IMR-90 (cell line): ENCODE results near the gene NDUFS3. TPM values are rescaled to one million over a fixed set of nuclear protein-coding genes. Genes with fewer than 3 reads are reported as not detected.

Experiments
- ATAC-seq: fragments of 200-7000 bp; cut with Tn5 transposase; 2 replicates; pipeline ENCODE4 v1.9.1; 2020; ENCODE audit warnings: low read depth, mild to moderate bottlenecking, moderate library complexity
- BruUV-seq: library from RNA; stranded (reverse); fragments of 400-500 nt; replicated peaks from 2 replicates; lab custom pipeline; 2021; lab: Mats Ljungman, UMichigan
- CTCF ChIA-PET: fragments of 300-600 bp; formaldehyde crosslinking; extraction: SDS; loops from one replicate; lab custom pipeline; 2021; ENCODE audit warnings: antibody characterized with exemption; lab: Yijun Ruan, JAX
- POLR2A ChIA-PET: fragments of 300-600 bp; sonication (Branson Sonifier 250); formaldehyde crosslinking; loops from one replicate; lab custom pipeline; 2022; ENCODE audit warnings: antibody characterized with exemption; ENCODE audit not compliant: unreplicated experiment; lab: Charles Lee
- DNase-seq: peaks from one replicate; pipeline ENCODE4 v3.0.0; 2013
- H2AFZ ChIP-seq: replicated peaks from 2 replicates; pipeline ENCODE3; 2013; ENCODE audit warnings: low read length, mild to moderate bottlenecking; ENCODE audit not compliant: poor library complexity
- H2AK5ac ChIP-seq: 2 replicates; pipeline ENCODE4 v1.6.1; 2013; ENCODE audit warnings: low read depth, low read length, inconsistent platforms
- H2AK9ac ChIP-seq: replicated peaks from 2 replicates; pipeline ENCODE3; 2013; ENCODE audit warnings: mild to moderate bottlenecking, low read depth, low read length, moderate library complexity; ENCODE audit not compliant: poor library complexity
- H2BK120ac ChIP-seq: 2 replicates; pipeline ENCODE4 v1.6.1; 2013; ENCODE audit warnings: low read depth, low read length, inconsistent platforms
- H2BK15ac ChIP-seq: 3 replicates; pipeline ENCODE4 v1.6.1; 2013; ENCODE audit warnings: low read depth, low read length, inconsistent platforms
- H2BK20ac ChIP-seq: 2 replicates; pipeline ENCODE4 v1.6.1; 2013; ENCODE audit warnings: low read depth, mild to moderate bottlenecking, inconsistent platforms, low read length, moderate library complexity
- H2BK5ac ChIP-seq: 2 replicates; pipeline ENCODE4 v1.6.1; 2013; ENCODE audit warnings: mild to moderate bottlenecking, low read depth, low read length, inconsistent platforms; ENCODE audit not compliant: poor library complexity, severe bottlenecking
- H3K14ac ChIP-seq: replicated peaks from 2 replicates; pipeline ENCODE4 v1.6.1; 2013; ENCODE audit warnings: low read depth, low read length, inconsistent platforms
- H3K18ac ChIP-seq: 2 replicates; pipeline ENCODE4 v1.6.1; 2013; ENCODE audit warnings: low read depth, low read length, control low read depth
- H3K23ac ChIP-seq: 2 replicates; pipeline ENCODE4 v1.6.1; 2013; ENCODE audit warnings: low read depth, low read length, inconsistent platforms
- H3K27ac ChIP-seq: 2 replicates; pipeline ENCODE4 v1.5.1; 2013; ENCODE audit warnings: mild to moderate bottlenecking, control low read depth, low read length; ENCODE audit not compliant: insufficient read depth
- H3K27me3 ChIP-seq: 2 replicates; pipeline ENCODE4 v1.6.1; 2013; ENCODE audit warnings: low read length; ENCODE audit not compliant: control insufficient read depth, insufficient read depth
- H3K36me3 ChIP-seq: 2 replicates; pipeline ENCODE4 v1.6.1; 2013; ENCODE audit warnings: low read length, mixed read lengths; ENCODE audit not compliant: control insufficient read depth, insufficient read depth
- H3K4ac ChIP-seq: 2 replicates; pipeline ENCODE4 v1.6.1; 2013; ENCODE audit warnings: low read depth, low read length, inconsistent platforms
- H3K4me1 ChIP-seq: 2 replicates; pipeline ENCODE4 v1.6.1; 2013; ENCODE audit warnings: low read length, mixed read lengths; ENCODE audit not compliant: control insufficient read depth, insufficient read depth
- H3K4me2 ChIP-seq: 2 replicates; pipeline ENCODE4 v1.6.1; 2013; ENCODE audit warnings: low read depth, mild to moderate bottlenecking, control low read depth, low read length, moderate library complexity
- H3K4me3 ChIP-seq: 2 replicates; pipeline ENCODE4 v1.5.1; 2013; ENCODE audit warnings: low read depth, mild to moderate bottlenecking, control low read depth, low read length, moderate library complexity; ENCODE audit not compliant: insufficient read depth
- H3K56ac ChIP-seq: 2 replicates; pipeline ENCODE4 v1.6.1; 2013; ENCODE audit warnings: low read length, inconsistent platforms; ENCODE audit not compliant: insufficient read depth; ENCODE audit errors: extremely low read depth
- H3K79me1 ChIP-seq, 2 experiments: 2 replicates each; pipeline ENCODE4 v1.6.1; 2013; ENCODE audit warnings: low read length in 2 of 2, inconsistent platforms in 1 of 2, low read depth in 1 of 2
- H3K9ac ChIP-seq: 2 replicates; pipeline ENCODE4 v1.6.1; 2013; ENCODE audit warnings: low read depth, low read length, control low read depth
- H3K9me1 ChIP-seq: 2 replicates; pipeline ENCODE4 v1.6.1; 2013; ENCODE audit warnings: low read length, inconsistent platforms; ENCODE audit not compliant: insufficient read depth
- H3K9me3 ChIP-seq: 2 replicates; pipeline ENCODE4 v1.6.1; 2013; ENCODE audit warnings: low read length; ENCODE audit not compliant: control insufficient read depth, insufficient read depth
- H4K20me1 ChIP-seq: 2 replicates; pipeline ENCODE4 v1.6.1; 2013; ENCODE audit warnings: low read length, inconsistent platforms; ENCODE audit not compliant: insufficient read depth
- H4K5ac ChIP-seq: 2 replicates; pipeline ENCODE4 v1.6.1; 2013; ENCODE audit warnings: mild to moderate bottlenecking, low read depth, low read length, control low read depth
- H4K8ac ChIP-seq, 2 experiments: 2 replicates each; pipeline ENCODE4 v1.6.1; 2013; ENCODE audit warnings: low read depth in 2 of 2, low read length in 2 of 2, control low read depth in 1 of 2, inconsistent platforms in 1 of 2
- H4K91ac ChIP-seq: 2 replicates; pipeline ENCODE4 v1.6.1; 2013; ENCODE audit warnings: low read depth, low read length, inconsistent platforms; ENCODE audit not compliant: insufficient read depth
- BHLHE40 ChIP-seq: fragments of 150-350 bp; IDR thresholded peaks from 2 replicates; pipeline ENCODE4 v1.6.1; 2016; ENCODE audit warnings: mild to moderate bottlenecking, low read depth, low read length
- CEBPB ChIP-seq: IDR thresholded peaks from 2 replicates; pipeline ENCODE4 v1.6.1; 2012; ENCODE audit warnings: low read depth, low read length, improper control_type of control experiment
- CHD1 ChIP-seq: IDR thresholded peaks from 2 replicates; pipeline ENCODE4 v1.6.1; 2012; ENCODE audit warnings: low read depth, low read length, improper control_type of control experiment
- MAFK ChIP-seq: IDR thresholded peaks from 2 replicates; pipeline ENCODE4 v1.6.1; 2012; ENCODE audit warnings: low read depth, low read length, improper control_type of control experiment
- MAZ ChIP-seq: IDR thresholded peaks from 2 replicates; pipeline ENCODE4 v1.6.1; 2012; ENCODE audit warnings: low read depth, mild to moderate bottlenecking, low read length, improper control_type of control experiment, moderate library complexity, borderline replicate concordance
- MXI1 ChIP-seq: IDR thresholded peaks from 2 replicates; pipeline ENCODE4 v1.6.1; 2012; ENCODE audit warnings: low read depth, mild to moderate bottlenecking, low read length, moderate library complexity, borderline replicate concordance
- NFE2L2 ChIP-seq: fragments of 150-350 bp; IDR thresholded peaks from 2 replicates; pipeline ENCODE4 v1.6.1; 2016; ENCODE audit warnings: low read depth, mild to moderate bottlenecking, low read length
- POLR2A ChIP-seq: IDR thresholded peaks from 2 replicates; pipeline ENCODE4 v1.6.1; 2012; ENCODE audit warnings: mild to moderate bottlenecking, low read depth, low read length
- RAD21 ChIP-seq: IDR thresholded peaks from 2 replicates; pipeline ENCODE4 v1.6.1; 2012; ENCODE audit warnings: low read length, improper control_type of control experiment
- RCOR1 ChIP-seq: IDR thresholded peaks from 2 replicates; pipeline ENCODE4 v1.6.1; 2012; ENCODE audit warnings: mild to moderate bottlenecking, low read length, improper control_type of control experiment; ENCODE audit not compliant: insufficient replicate concordance
- RFX5 ChIP-seq: IDR thresholded peaks from 2 replicates; pipeline ENCODE4 v1.8.0; 2012; ENCODE audit warnings: low read depth, mild to moderate bottlenecking, low read length, moderate library complexity
- SMC3 ChIP-seq: fragments of 150-350 bp; IDR thresholded peaks from 2 replicates; pipeline ENCODE4 v1.6.1; 2016; ENCODE audit warnings: low read depth, mild to moderate bottlenecking, antibody characterized with exemption, low read length, moderate library complexity
- WGBS, 2 experiments: methylation state at CpG; one replicate each; pipeline versions ENCODE4 v1.1.5 to v1.1.7; 2013; ENCODE audit warnings: missing lambda C conversion rate in 2 of 2; ENCODE audit not compliant: insufficient read length in 1 of 2; ENCODE audit errors: extremely low coverage in 2 of 2; 5-methylcytosine and 5-hydroxymethylcytosine counted together
- dilution Hi-C: fragments of 300-500 bp; cut with HindIII; formaldehyde crosslinking; loops from one replicate; pipeline ENCODE4 v1.14.3; 2018; ENCODE audit warnings: low sequenced_read_pairs; ENCODE audit not compliant: unreplicated experiment
- in situ Hi-C: fragments of 300-500 bp; cut with MboI; formaldehyde crosslinking; loops from 3 replicates; pipeline ENCODE4 v1.14.3; 2019; ENCODE audit warnings: low sequenced_read_pairs, inconsistent platforms, mixed read lengths
- intact Hi-C: fragments of 100-400 bp; cut with micrococcal nuclease; formaldehyde crosslinking; loops from 2 replicates; pipeline ENCODE4 v1.10.0; 2022
- polyA plus RNA-seq, 3 experiments: library from polyadenylated mRNA; depleted of rRNA; stranded (reverse); fragments of >200 nt; gene quantifications; 2 replicates each; pipeline ENCODE4 v1.2.3, GENCODE V29; 2012; ENCODE audit warnings: low replicate concordance in 1 of 3
- total RNA-seq: library from RNA; depleted of rRNA; stranded (reverse); fragments of >200 nt; gene quantifications from 2 replicates; pipeline ENCODE4 v1.2.3, GENCODE V29; 2012
- TF ChIP-seq, protein P1 (sequence below): fragments of 150-350 bp; IDR thresholded peaks from 2 replicates; pipeline ENCODE4 v1.6.1; 2017; ENCODE audit warnings: mild to moderate bottlenecking, antibody characterized with exemption, low read length, low read depth
- TF ChIP-seq, protein P2 (sequence below): conservative IDR thresholded peaks from 2 replicates; pipeline ENCODE4 v1.5.1; 2012; ENCODE audit warnings: mild to moderate bottlenecking, low read depth, low read length, improper control_type of control experiment

NDUFS3 gene
- total and polyA plus RNA-seq, 2 of the 4 experiments (the other 2 are of a cell fraction): 77.1 to 108 TPM

DNA sequence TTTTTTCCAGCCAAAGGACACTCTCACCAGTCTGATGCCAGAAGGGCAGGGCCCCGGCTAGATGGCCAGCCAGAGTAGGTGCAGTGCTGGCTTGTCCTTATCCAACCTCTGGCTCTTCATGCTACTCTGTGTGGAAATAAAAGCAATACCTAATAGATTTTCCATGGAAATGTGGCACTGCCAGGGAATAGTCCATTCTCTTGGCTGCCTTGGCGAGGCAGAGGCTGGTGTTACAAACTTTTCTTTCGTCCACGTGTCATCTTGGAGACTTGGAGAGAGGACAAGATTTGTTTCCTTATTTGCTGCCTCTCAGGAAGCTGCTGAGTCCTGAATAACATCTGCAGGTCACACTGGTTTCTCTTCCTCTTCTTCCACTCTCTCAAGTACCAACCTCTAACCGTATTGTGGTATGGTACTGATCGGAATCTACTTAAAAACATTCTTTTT is 32.5 kb downstream of the NDUFS3 start:
- H2BK120ac ChIP-seq: no peak overlapping the region
- H4K20me1 ChIP-seq: peaks cover 7% of the 10 kb centered on the region; the same call in 1 of the 2 replicates
- in situ Hi-C loops: loop anchor here (10.0 kb wide), 1 partner anchor 127 kb away; no protein-coding TSS in a partner anchor
- dilution Hi-C loops: no loop called here
- no peak overlapping the region for H3K56ac ChIP-seq
- no peak overlapping the region for H4K91ac ChIP-seq
- no peak overlapping the region for H4K5ac ChIP-seq
- CTCF ChIA-PET: no interaction called here
- DNase-seq (no peak), ATAC-seq (no peak)
- no peak overlapping the region for H3K4ac ChIP-seq
- no peak overlapping the region for H3K18ac ChIP-seq
- peaks cover 8% of the 10 kb centered on the region for H3K4me1 ChIP-seq
- H3K4me2 ChIP-seq: no peak overlapping the region
- H3K27me3 ChIP-seq: no peaks in the 10 kb centered on the region
- H3K9ac ChIP-seq: no peak overlapping the region
- no peaks in the 10 kb centered on the region for H3K9me3 ChIP-seq
- no peak overlapping the region for H2BK5ac ChIP-seq
- WGBS, 2 experiments: 90% methylated on average over 2 of the region's 6 CpGs; no CpG with 5 or more reads in 1 of the 2 experiments
- no peak overlapping the region for H4K8ac ChIP-seq
- no peak overlapping the region for H2AK5ac ChIP-seq
- no peak overlapping the region for H3K14ac ChIP-seq
- H3K23ac ChIP-seq: no peak overlapping the region
- H2BK15ac ChIP-seq: no peak overlapping the region
- intact Hi-C loops: no loop called here
- H3K9me1 ChIP-seq: peaks cover 6% of the 10 kb centered on the region
- no peak for TF ChIP-seq RFX5
- TF ChIP-seq, protein P1, sequence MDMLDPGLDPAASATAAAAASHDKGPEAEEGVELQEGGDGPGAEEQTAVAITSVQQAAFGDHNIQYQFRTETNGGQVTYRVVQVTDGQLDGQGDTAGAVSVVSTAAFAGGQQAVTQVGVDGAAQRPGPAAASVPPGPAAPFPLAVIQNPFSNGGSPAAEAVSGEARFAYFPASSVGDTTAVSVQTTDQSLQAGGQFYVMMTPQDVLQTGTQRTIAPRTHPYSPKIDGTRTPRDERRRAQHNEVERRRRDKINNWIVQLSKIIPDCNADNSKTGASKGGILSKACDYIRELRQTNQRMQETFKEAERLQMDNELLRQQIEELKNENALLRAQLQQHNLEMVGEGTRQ: no peak
- TF ChIP-seq, protein P2, sequence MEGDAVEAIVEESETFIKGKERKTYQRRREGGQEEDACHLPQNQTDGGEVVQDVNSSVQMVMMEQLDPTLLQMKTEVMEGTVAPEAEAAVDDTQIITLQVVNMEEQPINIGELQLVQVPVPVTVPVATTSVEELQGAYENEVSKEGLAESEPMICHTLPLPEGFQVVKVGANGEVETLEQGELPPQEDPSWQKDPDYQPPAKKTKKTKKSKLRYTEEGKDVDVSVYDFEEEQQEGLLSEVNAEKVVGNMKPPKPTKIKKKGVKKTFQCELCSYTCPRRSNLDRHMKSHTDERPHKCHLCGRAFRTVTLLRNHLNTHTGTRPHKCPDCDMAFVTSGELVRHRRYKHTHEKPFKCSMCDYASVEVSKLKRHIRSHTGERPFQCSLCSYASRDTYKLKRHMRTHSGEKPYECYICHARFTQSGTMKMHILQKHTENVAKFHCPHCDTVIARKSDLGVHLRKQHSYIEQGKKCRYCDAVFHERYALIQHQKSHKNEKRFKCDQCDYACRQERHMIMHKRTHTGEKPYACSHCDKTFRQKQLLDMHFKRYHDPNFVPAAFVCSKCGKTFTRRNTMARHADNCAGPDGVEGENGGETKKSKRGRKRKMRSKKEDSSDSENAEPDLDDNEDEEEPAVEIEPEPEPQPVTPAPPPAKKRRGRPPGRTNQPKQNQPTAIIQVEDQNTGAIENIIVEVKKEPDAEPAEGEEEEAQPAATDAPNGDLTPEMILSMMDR: no peak
- TF ChIP-seq BHLHE40: no peak
- no peak for TF ChIP-seq POLR2A
- TF ChIP-seq RAD21: no peak
- TF ChIP-seq RCOR1: no peak
- TF ChIP-seq NFE2L2: no peak
- TF ChIP-seq MXI1: no peak
- no peak for TF ChIP-seq SMC3
- TF ChIP-seq CEBPB: no peak
- TF ChIP-seq MAFK: no peak
- no peak for TF ChIP-seq MAZ
- no peak for TF ChIP-seq CHD1
- peaks cover 4% of the 10 kb centered on the region; the same call in 1 of the 2 replicates for H3K36me3 ChIP-seq
- H2AK9ac ChIP-seq: no peak overlapping the region
- no peaks in the 10 kb centered on the region for H3K79me1 ChIP-seq
- no TSS peak for BruUV-seq
- no peak overlapping the region for H3K4me3 ChIP-seq
- POLR2A ChIA-PET: no interaction called here
- no peak overlapping the region for H2BK20ac ChIP-seq
- H3K27ac ChIP-seq: no peak overlapping the region
- no peak overlapping the region for H2AFZ ChIP-seq
